Measurements from ENCODE around the gene XRN2. TPM values are rescaled to one million over a fixed set of nuclear protein-coding genes. Genes with fewer than 3 reads are reported as not detected.

Gene XRN2
- polyA plus RNA-seq, 2 of the 4 experiments (the other 2 are of a cell fraction): 125 to 192 TPM

GRCh38 chr20:21302664-21303060, 469 bp upstream of the XRN2 start:
- Histone ChIP-seq H3K4me2 (peak overlapping the region; percentile 94), H3K9me3 (no peaks in the 10 kb centered on the region), H3K4me1 (peaks cover 14% of the 10 kb centered on the region; the same call in 2 of the 3 replicates), H3K27ac (peak overlapping the region; percentile 97 to 98), H3K4me3 (peak overlapping the region; percentile 95)
- FAIRE-seq (no peak), DNase-seq (ENCODE audit: low read depth in 1 of 2, low spot score in 1 of 2) (no peak), ATAC-seq (peak; percentile 70 to 75; a peak in 5 of 6 replicates)
- POLR2A ChIA-PET: interaction anchor here (0.5 to 2.2 kb wide), 25 partner anchors 8 to 1078 kb away, joined by 3 to 14 read pairs (median 4); partner anchors contain the start of gene KIZ
- TF ChIP-seq BCL3 (IDR thresholded peaks at IDR 0.05) (no peak), TFCP2L1 (CRISPR knock-in tag; IDR thresholded peaks at IDR 0.05) (peak; percentile 63; the same call in 1 of the 2 replicates), SMC3 (IDR thresholded peaks at IDR 0.05) (no peak), ZNF302 (CRISPR knock-in tag; IDR thresholded peaks at IDR 0.05) (no peak), HEYL (CRISPR knock-in tag; IDR thresholded peaks at IDR 0.05) (no peak)
- CTCF ChIA-PET: interaction anchor here (1.3 to 1.9 kb wide), 3 partner anchors 67 to 202 kb away, joined by 3 to 5 read pairs (median 4); no protein-coding TSS in a partner anchor
- WGBS (ENCODE audit: missing lambda C conversion rate): 3% methylated on average over 12 of the region's 12 CpGs

GRCh38 chr20:21303872-21304586, 898 bp downstream of the XRN2 start:
- ChIA-PET CTCF (interaction anchor here (0.6 to 1.9 kb wide), 5 partner anchors 27 to 201 kb away, joined by 3 to 5 read pairs (median 3); no protein-coding TSS in a partner anchor), POLR2A (interaction anchor here (1.1 to 2.2 kb wide), 9 partner anchors 9 to 178 kb away, joined by 3 to 14 read pairs (median 6); partner anchors contain the start of gene KIZ)
- FAIRE-seq (no peak), DNase-seq (ENCODE audit: low read depth in 1 of 2, low spot score in 1 of 2) (no peak), ATAC-seq (peak in 1 of 2 experiments; percentile 43; a peak in 4 of 6 replicates)
- WGBS (ENCODE audit: missing lambda C conversion rate): 6% methylated on average over 18 of the region's 18 CpGs
- TF ChIP-seq RFX5 (IDR thresholded peaks at IDR 0.05) (no peak), MAX (IDR thresholded peaks at IDR 0.05) (no peak), ATOH8 (CRISPR knock-in tag; IDR thresholded peaks at IDR 0.05; ENCODE audit: low read depth) (no peak), BCL3 (IDR thresholded peaks at IDR 0.05) (no peak), FOSL2 (IDR thresholded peaks at IDR 0.05) (no peak), FOSL2 (CRISPR knock-in tag; IDR thresholded peaks at IDR 0.05) (no peak), PHF8 (IDR thresholded peaks at IDR 0.05; ENCODE audit: borderline replicate concordance, low read depth) (no peak), HOXB13 (CRISPR knock-in tag; IDR thresholded peaks at IDR 0.05; ENCODE audit: low read depth) (no peak), HES2 (IDR thresholded peaks at IDR 0.05) (0 out of 2 replicates have a peak, but pooled peaks have one; percentile 29), KDM5A (IDR thresholded peaks at IDR 0.05) (no peak), USF2 (IDR thresholded peaks at IDR 0.05) (peak; percentile 48; the same call in 1 of the 2 replicates)
- peak overlapping the region; percentile 95 for H3K4me3 ChIP-seq
- peak overlapping the region; percentile 77 for H3K4me2 ChIP-seq
- H3K9me3 ChIP-seq: no peaks in the 10 kb centered on the region
- peaks cover 18% of the 10 kb centered on the region; the same call in 2 of the 3 replicates for H3K4me1 ChIP-seq
- peak overlapping the region; percentile 97 to 98 for H3K27ac ChIP-seq

GRCh38 chr20:21308340-21308739, 5.2 kb downstream of the XRN2 start:
- FAIRE-seq (no peak), DNase-seq (ENCODE audit: low read depth in 1 of 2, low spot score in 1 of 2) (no peak), ATAC-seq (no peak)
- WGBS (ENCODE audit: missing lambda C conversion rate): 94% methylated on average over 2 of the region's 2 CpGs
- no peak overlapping the region for H3K4me3 ChIP-seq
- no peak overlapping the region for H3K27ac ChIP-seq
- TF ChIP-seq NR3C1 (IDR thresholded peaks at IDR 0.05): no peak
- TF ChIP-seq KDM1A (IDR thresholded peaks at IDR 0.05; ENCODE audit: low read depth): no peak
- TF ChIP-seq EP300 (IDR thresholded peaks at IDR 0.05): no peak
- no peak for TF ChIP-seq CBX2 (IDR thresholded peaks at IDR 0.05; ENCODE audit: borderline replicate concordance, low read depth)
- no peak for TF ChIP-seq USF2 (IDR thresholded peaks at IDR 0.05)
- no peak for TF ChIP-seq GATA3 (IDR thresholded peaks at IDR 0.05; ENCODE audit: borderline replicate concordance)
- TF ChIP-seq MAZ (IDR thresholded peaks at IDR 0.05; ENCODE audit: borderline replicate concordance, low read depth, low read length): no peak
- TF ChIP-seq KDM5A (IDR thresholded peaks at IDR 0.05): no peak
- no peak for TF ChIP-seq HOXA7 (CRISPR knock-in tag; IDR thresholded peaks at IDR 0.05)
- TF ChIP-seq RARB (CRISPR knock-in tag; IDR thresholded peaks at IDR 0.05): no peak
- no peak for TF ChIP-seq RNF2 (IDR thresholded peaks at IDR 0.05; ENCODE audit: borderline replicate concordance, low read depth)
- no peak for TF ChIP-seq MYC (IDR thresholded peaks at IDR 0.05; ENCODE audit: borderline replicate concordance, low read length)
- peaks cover 36% of the 10 kb centered on the region; the same call in 2 of the 3 replicates for H3K4me1 ChIP-seq
- H3K4me2 ChIP-seq: peak overlapping the region; percentile 6; the same call in 1 of the 3 replicates
- CTCF ChIA-PET: no interaction called here
- POLR2A ChIA-PET: no interaction called here
- no peaks in the 10 kb centered on the region for H3K9me3 ChIP-seq

Measured in A549 (cell line).